ENCODE data around the gene ADAMTS17.

- TF ChIP-seq CTCF (IDR thresholded peaks at IDR 0.05): no peak
- no peak for TF ChIP-seq EZH2 (IDR thresholded peaks at IDR 0.05)
- no peak for TF ChIP-seq EZH2phosphoT487 (IDR thresholded peaks at IDR 0.05)
Measured at GRCh38 chr15:100336061-100336460, 5.7 kb downstream of the ADAMTS17 start.

Data from neural progenitor cell (in vitro differentiated cells).